Stimulated activated CD8-positive, alpha-beta memory T cell treated with anti-CD3 and anti-CD28 coated beads, Interleukin-2, amount 100 ng/mL, for 48 hours (primary cell): Measurements from ENCODE around the gene TRAPPC4.
A peak's percentile ranks its signal among the peaks of the same experiment; 100 is the strongest.
"Not testable (repeated sequence)": the region's sequence is repeated elsewhere in the genome, so short reads cannot be mapped to it uniquely, and the experiment has no call there.

ENCODE experiments used
- DNase-seq, 2 donors: peaks; one replicate each; pipeline ENCODE4 v3.0.0-alpha.2; 2020; ENCODE audit warnings: low read depth in 2 of 2

Gene TRAPPC4

GRCh38 chr11:119033421-119033820 is 14.9 kb downstream of the TRAPPC4 start:
- DNase-seq = not testable (repeated sequence)

GRCh38 chr11:119034813-119035212 is 16.2 kb downstream of the TRAPPC4 start:
- no peak for DNase-seq

- no peak for DNase-seq
Measured at GRCh38 chr11:119038884-119039283, 20.3 kb downstream of the TRAPPC4 start.

- DNase-seq = not testable (repeated sequence)
Measured at GRCh38 chr11:119039471-119039870, 20.9 kb downstream of the TRAPPC4 start.

GRCh38 chr11:119041821-119042514 is 23.4 kb downstream of the TRAPPC4 start:
- no peak for DNase-seq

- DNase-seq = no peak
Measured at GRCh38 chr11:119042927-119043326, 24.4 kb downstream of the TRAPPC4 start.

- no peak for DNase-seq
Measured at GRCh38 chr11:119044708-119045107, 26.1 kb downstream of the TRAPPC4 start.

- no peak for DNase-seq
Measured at GRCh38 chr11:119046489-119046888, 27.9 kb downstream of the TRAPPC4 start.

- DNase-seq = no peak
Measured at GRCh38 chr11:119047205-119047604, 28.6 kb downstream of the TRAPPC4 start.

- DNase-seq = no peak
Measured at GRCh38 chr11:119048644-119049043, 30.1 kb downstream of the TRAPPC4 start.

- DNase-seq = no peak
Measured at GRCh38 chr11:119049081-119049480, 30.5 kb downstream of the TRAPPC4 start.

- no peak for DNase-seq
Measured at GRCh38 chr11:119051440-119052162, 33.0 kb downstream of the TRAPPC4 start.

GRCh38 chr11:119052163-119052814 is 33.7 kb downstream of the TRAPPC4 start:
- DNase-seq = no peak

- DNase-seq = no peak
Measured at GRCh38 chr11:119054418-119054817, 35.9 kb downstream of the TRAPPC4 start.

GRCh38 chr11:119055901-119056300 is 37.3 kb downstream of the TRAPPC4 start:
- DNase-seq = no peak

GRCh38 chr11:119056421-119056999 is 37.9 kb downstream of the TRAPPC4 start:
- DNase-seq = peak; percentile 9 to 18

- peak; percentile 98 to 100 for DNase-seq
Measured at GRCh38 chr11:119057000-119057769, 38.6 kb downstream of the TRAPPC4 start, which contains the start of gene HYOU1. Gene HYOU1, minus strand, starts transcription at chr11:119057205. Its CDS starts 1,045 bp downstream, at chr11:119056160.

GRCh38 chr11:119059128-119059527 is 40.6 kb downstream of the TRAPPC4 start:
- DNase-seq = not testable (repeated sequence)

- no peak for DNase-seq
Measured at GRCh38 chr11:119061256-119061655, 42.7 kb downstream of the TRAPPC4 start.

- DNase-seq = no peak
Measured at GRCh38 chr11:119062779-119063178, 44.2 kb downstream of the TRAPPC4 start.

GRCh38 chr11:119065369-119065768 is 46.8 kb downstream of the TRAPPC4 start:
- peak in 1 of 2 donors; percentile 17 for DNase-seq
